Smooth muscle cell (in vitro differentiated cells): Measurements from ENCODE around the gene RRAGC. TPM values are rescaled to one million over a fixed set of nuclear protein-coding genes. Genes with fewer than 3 reads are reported as not detected.

Experiments
- DNase-seq: peaks from one replicate; lab custom pipeline; 2025; ENCODE audit not compliant: unreplicated experiment; lab: John Stamatoyannopoulos, UW
- H2AFZ ChIP-seq: fragments of 200-600 bp; sonication (generic); 2 replicates; pipeline ENCODE4 v1.6.0; 2016; ENCODE audit warnings: antibody characterized with exemption, low read depth, mild to moderate bottlenecking
- H3F3A ChIP-seq: fragments of 200-600 bp; sonication (generic); 2 replicates; pipeline ENCODE4 v1.6.0; 2017; ENCODE audit warnings: antibody characterized with exemption, low read depth
- H3K27ac ChIP-seq: fragments of 200-600 bp; sonication (generic); 2 replicates; pipeline ENCODE4 v1.5.1; 2016; ENCODE audit warnings: low read depth, mild to moderate bottlenecking
- H3K27me3 ChIP-seq: fragments of 200-600 bp; sonication (generic); 2 replicates; pipeline ENCODE4 v1.6.1; 2016; ENCODE audit warnings: low read depth, mild to moderate bottlenecking
- H3K36me3 ChIP-seq: fragments of 200-600 bp; sonication (generic); 2 replicates; pipeline ENCODE4 v1.5.1; 2016; ENCODE audit warnings: low read depth
- H3K4me1 ChIP-seq: fragments of 200-600 bp; sonication (generic); 2 replicates; pipeline ENCODE4 v1.5.1; 2016; ENCODE audit warnings: low read depth
- H3K4me2 ChIP-seq: fragments of 200-600 bp; sonication (generic); 2 replicates; pipeline ENCODE4 v1.6.0; 2016; ENCODE audit warnings: mild to moderate bottlenecking
- H3K4me3 ChIP-seq: fragments of 200-600 bp; sonication (generic); 2 replicates; pipeline ENCODE4 v1.5.1; 2016; ENCODE audit warnings: mild to moderate bottlenecking
- H3K79me2 ChIP-seq: fragments of 200-600 bp; sonication (generic); 2 replicates; pipeline ENCODE4 v1.6.0; 2016; ENCODE audit warnings: low read depth, mild to moderate bottlenecking
- H3K9ac ChIP-seq: fragments of 200-600 bp; sonication (generic); 2 replicates; pipeline ENCODE4 v1.6.0; 2016; ENCODE audit warnings: low read depth
- H3K9me3 ChIP-seq: fragments of 200-600 bp; sonication (generic); replicated peaks from 2 replicates; pipeline ENCODE4 v1.5.1; 2016; ENCODE audit warnings: low read depth
- H4K20me1 ChIP-seq: fragments of 200-600 bp; sonication (generic); 2 replicates; pipeline ENCODE4 v1.6.0; 2016; ENCODE audit warnings: low read depth
- CTCF ChIP-seq: fragments of 200-600 bp; sonication (generic); IDR thresholded peaks from 2 replicates; pipeline ENCODE4 v1.5.1; 2017; ENCODE audit warnings: borderline replicate concordance, mild to moderate bottlenecking, antibody characterized with exemption; ENCODE audit not compliant: insufficient read depth, poor library complexity, severe bottlenecking
- WGBS: methylation state at CpG from one replicate; pipeline ENCODE4 v1.1.7; 2016; ENCODE audit warnings: low lambda C conversion rate; 5-methylcytosine and 5-hydroxymethylcytosine counted together
- polyA plus RNA-seq: library from polyadenylated mRNA; unstranded; fragments of >200 nt; fragmentation: Nextera tagmentation; extraction: Ambion mirVana; gene quantifications from 2 replicates; pipeline ENCODE4 v1.2.1, GENCODE V29; 2016
- small RNA-seq: library from RNA; depleted of rRNA; stranded (forward); fragments of <200 nt; gene quantifications from one replicate; pipeline ENCODE3, GENCODE V24; 2014
- total RNA-seq: library from RNA; depleted of rRNA; stranded (reverse); fragments of >200 nt; gene quantifications from 2 replicates; pipeline ENCODE4 v1.2.3, GENCODE V29; 2014

Gene RRAGC
- total and polyA plus RNA-seq, 2 experiments from 2014 or later: 13.2 to 13.3 TPM

- Histone ChIP-seq H3K9me3 (peaks cover 3% of the 10 kb centered on the region), H3K36me3 (no peaks in the 10 kb centered on the region), H3K4me2 (no peak overlapping the region), H4K20me1 (no peaks in the 10 kb centered on the region), H3K27ac (no peak overlapping the region), H3K27me3 (peaks cover 13% of the 10 kb centered on the region), H3K4me1 (peaks cover 15% of the 10 kb centered on the region), H3K4me3 (no peak overlapping the region), H3K79me2 (no peaks in the 10 kb centered on the region), H2AFZ (no peak overlapping the region), H3K9ac (no peak overlapping the region), H3F3A (no peaks in the 10 kb centered on the region)
- no peak for TF ChIP-seq CTCF
- 69% methylated on average over 6 of the region's 6 CpGs for WGBS
- no peak for DNase-seq
Measured at GRCh38 chr1:38790422-38791163, 69.0 kb downstream of the RRAGC start.

DNA sequence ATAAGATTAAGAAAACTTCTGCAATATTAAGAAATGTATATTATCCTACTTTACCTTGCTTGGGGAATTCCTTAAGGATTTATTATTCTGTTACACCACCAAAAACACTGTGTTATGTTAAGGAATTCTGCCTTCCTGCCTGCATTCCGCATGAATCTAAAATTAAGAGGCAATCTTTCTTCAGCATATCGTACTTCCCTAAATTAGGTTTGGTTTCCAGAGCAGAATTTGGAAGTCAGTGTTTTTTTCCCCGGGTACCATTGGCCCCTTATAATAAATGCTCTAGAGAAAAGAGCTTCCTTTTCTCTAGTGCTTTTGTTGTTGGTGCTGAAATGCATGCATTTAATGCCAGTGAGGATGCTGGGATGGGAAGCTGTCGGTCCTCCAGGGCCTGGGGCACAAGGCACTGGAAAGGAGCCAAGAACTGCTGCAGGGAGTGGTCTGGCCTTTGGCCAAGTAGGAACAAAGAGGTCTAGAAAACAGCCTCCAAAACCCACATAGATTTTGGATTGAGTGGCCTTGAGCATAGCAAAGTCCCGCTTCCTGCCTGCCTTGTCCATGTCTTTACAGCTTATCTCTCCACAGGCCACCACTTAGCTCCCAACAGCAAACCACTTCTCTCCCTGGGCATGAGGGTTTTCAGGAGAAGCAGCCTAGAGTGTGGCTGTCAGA, 69.9 kb downstream of the RRAGC start:
- H3K36me3 ChIP-seq: no peaks in the 10 kb centered on the region
- H3K4me1 ChIP-seq: peaks cover 15% of the 10 kb centered on the region
- H3K9me3 ChIP-seq: peaks cover 3% of the 10 kb centered on the region
- peaks cover 13% of the 10 kb centered on the region for H3K27me3 ChIP-seq
- H3K9ac ChIP-seq: no peak overlapping the region
- DNase-seq: no peak
- H4K20me1 ChIP-seq: no peaks in the 10 kb centered on the region
- no peak overlapping the region for H2AFZ ChIP-seq
- WGBS: 70% methylated on average over 5 of the region's 5 CpGs
- no peak overlapping the region for H3K27ac ChIP-seq
- H3K79me2 ChIP-seq: no peaks in the 10 kb centered on the region
- H3K4me2 ChIP-seq: no peak overlapping the region
- TF ChIP-seq CTCF: no peak
- H3K4me3 ChIP-seq: no peak overlapping the region
- H3F3A ChIP-seq: no peaks in the 10 kb centered on the region

- no peak overlapping the region for H2AFZ ChIP-seq
- TF ChIP-seq CTCF: no peak
- no peak overlapping the region for H3K4me3 ChIP-seq
- H3F3A ChIP-seq: no peaks in the 10 kb centered on the region
- no peaks in the 10 kb centered on the region for H3K36me3 ChIP-seq
- H3K9ac ChIP-seq: no peak overlapping the region
- H3K27ac ChIP-seq: no peak overlapping the region
- H3K4me1 ChIP-seq: peaks cover 15% of the 10 kb centered on the region
- peaks cover 3% of the 10 kb centered on the region for H3K9me3 ChIP-seq
- H3K79me2 ChIP-seq: no peaks in the 10 kb centered on the region
- WGBS: 68% methylated on average over 15 of the region's 15 CpGs
- no peak overlapping the region for H3K4me2 ChIP-seq
- H3K27me3 ChIP-seq: peaks cover 13% of the 10 kb centered on the region
- DNase-seq: no peak
- H4K20me1 ChIP-seq: no peaks in the 10 kb centered on the region
Measured at GRCh38 chr1:38788341-38789336, 70.9 kb downstream of the RRAGC start.

Small RNAs within 50 kb of the gene (small RNA-seq; reads per million reads assigned to genes)
- not detected for gene GJA9-MYCBP

Other genes starting within 250 kb of the RRAGC start
- gene MYCBP, start 13.6 kb upstream of the RRAGC start, total RNA-seq: 17.1 and 33.7 TPM in 2 replicates
- gene MYCBP, start 13.6 kb upstream of the RRAGC start, polyA plus RNA-seq: 34.0 and 44.0 TPM in 2 replicates
- not detected in 2 replicates for gene GJA9, start 21.8 kb upstream of the RRAGC start, total RNA-seq
- 0.14 TPM in 1 of 2 replicates, not detected in the other for gene GJA9, start 21.8 kb upstream of the RRAGC start, polyA plus RNA-seq
- not detected in 2 replicates for gene RHBDL2, start 82.1 kb upstream of the RRAGC start, total RNA-seq
- gene RHBDL2, start 82.1 kb upstream of the RRAGC start, polyA plus RNA-seq: 0.27 TPM in 1 of 2 replicates, not detected in the other
- gene AKIRIN1, start 131.5 kb upstream of the RRAGC start, total RNA-seq: 64.5 and 78.3 TPM in 2 replicates
- gene AKIRIN1, start 131.5 kb upstream of the RRAGC start, polyA plus RNA-seq: 68.6 and 70.4 TPM in 2 replicates
- 708 and 831 TPM in 2 replicates for gene NDUFS5, start 166.6 kb upstream of the RRAGC start, total RNA-seq
- 879 and 884 TPM in 2 replicates for gene NDUFS5, start 166.6 kb upstream of the RRAGC start, polyA plus RNA-seq